Lung (tissue), 12 donors: ENCODE data around the gene ZNF559. TPM values are rescaled to one million over a fixed set of nuclear protein-coding genes. Genes with fewer than 3 reads are reported as not detected.

Experiments used
- ATAC-seq: fragments of 200-7000 bp; cut with Tn5 transposase; one replicate; pipeline ENCODE4 v1.9.1; 2020; ENCODE audit warnings: moderate number of reproducible peaks; ENCODE audit not compliant: insufficient read depth, low FRiP score
- DNase-seq, 3 donors: peaks; one replicate each; pipeline ENCODE4 v3.0.0-alpha.2; 2013 to 2017
- H3K27ac ChIP-seq, 2 donors: one replicate each; pipeline ENCODE4 v1.5.1; 2013; ENCODE audit warnings: mild to moderate bottlenecking in 2 of 2, moderate library complexity in 2 of 2, control low read depth in 1 of 2, inconsistent platforms in 1 of 2, low read depth in 1 of 2, low read length in 1 of 2
- H3K27me3 ChIP-seq, 3 donors: one replicate each; pipeline ENCODE4 v1.5.1; 2013; ENCODE audit warnings: low read length in 2 of 3; ENCODE audit not compliant: control insufficient read depth in 3 of 3, insufficient read depth in 3 of 3
- H3K36me3 ChIP-seq, 4 donors: one replicate each; pipeline ENCODE4 v1.5.1; 2013; ENCODE audit warnings: low read length in 4 of 4, mild to moderate bottlenecking in 1 of 4, moderate library complexity in 1 of 4; ENCODE audit not compliant: control insufficient read depth in 4 of 4, insufficient read depth in 4 of 4
- H3K4me1 ChIP-seq, 5 donors: one replicate each; pipeline ENCODE4 v1.5.1; 2013; ENCODE audit warnings: low read length in 5 of 5, mild to moderate bottlenecking in 2 of 5, moderate library complexity in 1 of 5; ENCODE audit not compliant: control insufficient read depth in 5 of 5, insufficient read depth in 5 of 5
- H3K4me3 ChIP-seq: one replicate; pipeline ENCODE4 v1.5.1; 2013; ENCODE audit warnings: mild to moderate bottlenecking, control low read depth, moderate library complexity
- H3K9ac ChIP-seq, 2 donors: one replicate each; pipeline ENCODE4 v1.5.1; 2013; ENCODE audit warnings: low read length in 2 of 2, control low read depth in 1 of 2; ENCODE audit not compliant: insufficient read depth in 1 of 2
- H3K9me3 ChIP-seq, 4 donors: one replicate each; pipeline ENCODE4 v1.5.1; 2013; ENCODE audit warnings: low read length in 3 of 4, mild to moderate bottlenecking in 1 of 4, moderate library complexity in 1 of 4; ENCODE audit not compliant: control insufficient read depth in 4 of 4, insufficient read depth in 3 of 4
- CTCF ChIP-seq: IDR thresholded peaks from 2 replicates; pipeline ENCODE4 v1.5.1; 2012; ENCODE audit warnings: mild to moderate bottlenecking; ENCODE audit errors: control extremely low read depth, extremely low read depth
- WGBS, 2 donors: extraction: QIAGEN DNeasy Blood & Tissue Kit; methylation state at CpG; one replicate each; pipeline ENCODE4 v1.1.7; 2013; 5-methylcytosine and 5-hydroxymethylcytosine counted together
- polyA plus RNA-seq, 2 donors: library from polyadenylated mRNA; stranded (reverse); fragments of 200-250 nt; gene quantifications; one replicate each; pipeline ENCODE4 v1.2.1, GENCODE V29; 2013
- total RNA-seq, 2 donors: library from RNA; depleted of rRNA in 1 of 2; stranded (reverse); fragments of >200 nt in 1 of 2; gene quantifications; one replicate each; pipeline ENCODE4 v1.2.1, GENCODE V29; 2014 to 2021
- donor health status: control.
- donor health status: control.
- donor health status: Bipolar disorder and iron deficiency.
- donor health status: healthy.
- donor health status: DM: yes; HTN: yes; CAD: no.

ZNF559 gene
- total and polyA plus RNA-seq, 4 donors: 9.3 to 57.9 (median 15.0) TPM

GRCh38 chr19:9309139-9309973, 14.6 kb upstream of the ZNF559 start, which contains the start of gene ZNF699:
Gene ZNF699 (minus strand): TSS chr19:9309838. CDS start chr19:9305119, 4,719 bp downstream.
- DNase-seq (peak; percentile 98 to 99 (median 99)), ATAC-seq (peak; percentile 96)
- WGBS, 2 donors: 0 to 1% methylated on average over 59 to 63 of the region's 63 CpGs
- no peaks in the 10 kb centered on the region for H3K27me3 ChIP-seq
- H3K4me1 ChIP-seq: peaks cover 0 to 10% (median 6%) of the 10 kb centered on the region in 5 donors
- peak within 1 kb of the TSS; percentile 96 to 97 for H3K27ac ChIP-seq
- H3K4me3 ChIP-seq: peak within 1 kb of the TSS; percentile 76
- TF ChIP-seq CTCF: no peak
- peak within 1 kb of the TSS; percentile 70 to 98 for H3K9ac ChIP-seq
- H3K9me3 ChIP-seq: peaks cover 0 to 14% (median 2%) of the 10 kb centered on the region in 4 donors
- peaks cover 2 to 11% (median 5%) of the 10 kb centered on the region in 4 donors for H3K36me3 ChIP-seq

DNA sequence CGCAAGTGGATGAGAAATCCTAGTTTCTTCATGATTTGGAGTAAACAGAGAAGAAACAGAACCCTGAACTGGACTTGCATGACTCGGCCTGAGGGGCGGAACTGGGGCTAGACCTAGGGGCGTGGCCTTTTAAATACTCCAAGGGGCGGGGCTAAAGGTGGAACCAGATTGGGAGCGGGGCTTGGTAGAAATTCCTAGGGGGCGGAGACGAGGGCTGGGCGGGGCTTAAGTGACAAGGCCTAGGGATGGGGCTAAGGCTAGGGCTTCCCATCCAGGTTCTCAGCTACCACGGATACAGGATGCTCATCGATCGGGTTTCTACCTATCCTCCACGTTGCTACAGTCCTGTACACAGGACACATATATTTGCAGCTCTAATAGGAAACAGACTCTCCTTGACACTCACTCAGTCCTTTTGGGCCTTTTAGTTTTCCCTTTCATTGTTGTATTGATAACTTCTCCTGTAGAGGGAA, 14.0 kb upstream of the ZNF559 start:
- Histone ChIP-seq H3K27me3 (no peaks in the 10 kb centered on the region), H3K36me3 (peaks cover 0 to 6% (median 2%) of the 10 kb centered on the region in 4 donors), H3K4me3 (peak overlapping the region; percentile 76), H3K9ac (no peak overlapping the region), H3K9me3 (peaks cover 0 to 12% (median 2%) of the 10 kb centered on the region in 4 donors), H3K4me1 (peaks cover 0 to 10% (median 6%) of the 10 kb centered on the region in 5 donors), H3K27ac (peak overlapping the region; percentile 96 to 97)
- no peak for TF ChIP-seq CTCF
- ATAC-seq (peak; percentile 83), DNase-seq (peak in 2 of 3 donors; percentile 91 to 92)
- 5 to 7% methylated on average over 13 of the region's 13 CpGs for whole genome bisulfite sequencing, 2 donors

DNA sequence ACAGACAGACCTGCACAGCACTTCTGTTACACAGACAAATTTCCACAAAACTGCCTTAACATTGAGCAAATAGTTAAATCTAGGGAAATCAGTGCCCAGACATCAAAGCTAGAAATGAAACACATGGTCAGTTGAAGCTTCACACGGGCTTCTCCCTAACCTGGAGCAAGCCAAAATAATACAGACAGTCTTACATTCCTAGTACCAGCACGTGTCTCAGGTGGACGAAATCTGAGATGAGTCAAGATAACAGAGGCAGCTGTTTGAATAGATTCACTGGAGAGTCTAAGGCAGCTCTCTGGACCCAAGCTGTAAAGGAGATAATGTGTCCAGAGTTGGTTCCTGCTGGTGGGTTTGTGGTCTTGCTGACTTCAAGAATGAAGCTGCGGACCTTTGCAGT, 10.2 kb upstream of the ZNF559 start:
- ATAC-seq (no peak), DNase-seq (no peak)
- Histone ChIP-seq H3K4me1 (peaks cover 0 to 3% (median 0%) of the 10 kb centered on the region in 5 donors), H3K9ac (no peak overlapping the region), H3K36me3 (no peaks in the 10 kb centered on the region), H3K27ac (no peak overlapping the region), H3K27me3 (no peaks in the 10 kb centered on the region), H3K9me3 (peaks cover 0 to 17% (median 2%) of the 10 kb centered on the region in 4 donors), H3K4me3 (no peak overlapping the region)
- no peak for TF ChIP-seq CTCF
- WGBS, 2 donors: 76 to 78% methylated on average over 4 of the region's 4 CpGs
